Calu3 (cell line): ENCODE data around the gene ARID5B. TPM values are rescaled to one million over a fixed set of nuclear protein-coding genes. Genes with fewer than 3 reads are reported as not detected.

Source experiments
- BruUV-seq: library from RNA; stranded (reverse); fragments of 400-500 nt; replicated peaks from 2 replicates; lab custom pipeline; 2021; lab: Mats Ljungman, UMichigan
- CTCF ChIA-PET: fragments of 300-600 bp; sonication (Branson Sonifier 250); formaldehyde crosslinking; loops from one replicate; lab custom pipeline; 2022; ENCODE audit warnings: antibody characterized with exemption; lab: Charles Lee
- DNase-seq: peaks from one replicate; pipeline ENCODE4 v3.0.0; 2022
- H3K27ac Mint-ChIP-seq: one replicate; pipeline ENCODE4 v1.8.0; 2022; ENCODE audit warnings: mixed read lengths; ENCODE audit not compliant: unreplicated experiment
- H3K27me3 Mint-ChIP-seq: one replicate; pipeline ENCODE4 v1.8.0; 2022; ENCODE audit warnings: mixed read lengths; ENCODE audit not compliant: unreplicated experiment
- H3K36me3 Mint-ChIP-seq: one replicate; pipeline ENCODE4 v1.8.0; 2022; ENCODE audit warnings: mild to moderate bottlenecking, moderate library complexity, mixed read lengths; ENCODE audit not compliant: insufficient read depth, unreplicated experiment
- H3K4me1 Mint-ChIP-seq: one replicate; pipeline ENCODE4 v1.8.0; 2022; ENCODE audit warnings: mild to moderate bottlenecking, low read depth, mixed read lengths; ENCODE audit not compliant: unreplicated experiment
- H3K4me3 Mint-ChIP-seq: one replicate; pipeline ENCODE4 v1.8.0; 2022; ENCODE audit warnings: mild to moderate bottlenecking, low read depth, moderate library complexity, mixed read lengths; ENCODE audit not compliant: unreplicated experiment
- H3K9me3 Mint-ChIP-seq: one replicate; pipeline ENCODE4 v1.8.0; 2022; ENCODE audit warnings: low read depth, mixed read lengths; ENCODE audit not compliant: unreplicated experiment
- CTCF ChIP-seq: fragments of 200-600 bp; IDR thresholded peaks from one replicate; pipeline ENCODE4 v1.8.0; 2022; ENCODE audit warnings: antibody characterized with exemption; ENCODE audit not compliant: unreplicated experiment
- intact Hi-C: fragments of 100-400 bp; cut with micrococcal nuclease; formaldehyde crosslinking; loops from one replicate; pipeline ENCODE4 v1.10.0; 2022; ENCODE audit not compliant: unreplicated experiment
- total RNA-seq: library from RNA; stranded (reverse); gene quantifications from 2 replicates; pipeline ENCODE4 v1.2.3, GENCODE V29; 2022

The ARID5B gene
- total RNA-seq, 1 experiment from 2014 or later, result 10.0 TPM

GRCh38 chr10:61952028-61952674 lies 50.7 kb downstream of the ARID5B start:
- Mint-ChIP-seq H3K27ac (no peak overlapping the region), H3K36me3 (no peaks in the 10 kb centered on the region), H3K4me3 (no peak overlapping the region), H3K4me1 (peaks cover 13% of the 10 kb centered on the region), H3K27me3 (no peaks in the 10 kb centered on the region), H3K9me3 (no peaks in the 10 kb centered on the region)
- no TSS peak for BruUV-seq
- CTCF ChIA-PET, result interaction anchor here (1.0 kb wide), 1 partner anchor 13 kb away, joined by 3 read pairs; no protein-coding TSS in a partner anchor
- intact Hi-C loops, result no loop called here
- no peak for DNase-seq
- TF ChIP-seq CTCF, result no peak

DNA sequence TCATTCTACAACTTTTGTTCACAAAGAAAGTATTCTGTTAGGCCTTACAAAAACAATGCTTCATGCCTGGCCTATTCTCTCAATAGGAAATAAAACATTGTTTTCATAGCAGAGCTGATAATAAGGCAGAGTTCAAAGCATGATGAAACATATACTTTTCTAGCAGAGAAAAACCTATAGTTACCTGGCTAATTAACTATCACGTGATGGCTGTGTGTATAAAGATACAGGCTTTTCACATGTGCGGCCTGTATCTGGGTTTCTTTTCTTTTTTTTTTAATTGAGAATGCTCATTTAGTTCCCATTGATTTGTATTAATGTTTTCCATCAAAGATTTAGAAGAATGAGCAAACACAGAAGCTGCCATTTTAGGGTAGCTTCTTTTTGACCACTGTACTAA lies 51.7 kb downstream of the ARID5B start:
- no peak for TF ChIP-seq CTCF
- Mint-ChIP-seq H3K4me1 (peaks cover 13% of the 10 kb centered on the region), H3K4me3 (no peak overlapping the region), H3K36me3 (no peaks in the 10 kb centered on the region), H3K27me3 (no peaks in the 10 kb centered on the region), H3K27ac (no peak overlapping the region), H3K9me3 (no peaks in the 10 kb centered on the region)
- CTCF ChIA-PET, result interaction anchor here (0.6 kb wide), 1 partner anchor 686 kb away, joined by 3 read pairs; no protein-coding TSS in a partner anchor
- DNase-seq, result no peak
- BruUV-seq, result no TSS peak
- intact Hi-C loops, result no loop called here

GRCh38 chr10:61957806-61958205 lies 56.3 kb downstream of the ARID5B start:
- no peak overlapping the region for H3K27ac Mint-ChIP-seq
- no peak for DNase-seq
- CTCF ChIA-PET, result interaction anchor here (0.6 kb wide), 1 partner anchor 80 kb away, joined by 3 read pairs; no protein-coding TSS in a partner anchor
- H3K36me3 Mint-ChIP-seq, result no peaks in the 10 kb centered on the region
- H3K4me3 Mint-ChIP-seq, result no peak overlapping the region
- no peaks in the 10 kb centered on the region for H3K27me3 Mint-ChIP-seq
- BruUV-seq, result no TSS peak
- TF ChIP-seq CTCF, result no peak
- H3K9me3 Mint-ChIP-seq, result no peaks in the 10 kb centered on the region
- intact Hi-C loops, result no loop called here
- H3K4me1 Mint-ChIP-seq, result peaks cover 16% of the 10 kb centered on the region

- no peaks in the 10 kb centered on the region for H3K27me3 Mint-ChIP-seq
- H3K4me1 Mint-ChIP-seq, result peaks cover 14% of the 10 kb centered on the region
- CTCF ChIA-PET, result interaction anchor here (0.6 kb wide), 1 partner anchor 80 kb away, joined by 3 read pairs; no protein-coding TSS in a partner anchor
- no TSS peak for BruUV-seq
- intact Hi-C loops, result no loop called here
- H3K4me3 Mint-ChIP-seq, result no peak overlapping the region
- no peak overlapping the region for H3K27ac Mint-ChIP-seq
- no peak for DNase-seq
- TF ChIP-seq CTCF, result no peak
- no peaks in the 10 kb centered on the region for H3K36me3 Mint-ChIP-seq
- no peaks in the 10 kb centered on the region for H3K9me3 Mint-ChIP-seq
These were observed 56.8 kb downstream of the ARID5B start for GRCh38 chr10:61958311-61958710.
